Esophagus muscularis mucosa (tissue), 4 donors: Measurements from ENCODE around the gene SORBS1.

Experiments
- EP300 ChIP-seq: sonication (generic); formaldehyde crosslinking; IDR thresholded peaks from one replicate; pipeline ENCODE4 v1.6.1; 2017; ENCODE audit warnings: antibody characterized with exemption
- POLR2A ChIP-seq: fragments of 450-650 bp; IDR thresholded peaks from one replicate; pipeline ENCODE4 v1.6.1; 2017; ENCODE audit warnings: antibody characterized with exemption, moderate library complexity, mild to moderate bottlenecking, low read depth
- POLR2AphosphoS5 ChIP-seq, 2 donors: sonication (generic); formaldehyde crosslinking; IDR thresholded peaks; one replicate each; pipeline ENCODE4 v1.6.1; 2017; ENCODE audit warnings: antibody characterized with exemption in 2 of 2
- TF ChIP-seq, protein P1 (sequence below), 3 experiments: fragments of 200-600 bp in 2 of 3; fragments of 450-650 bp in 1 of 3; sonication (generic) in 2 of 3; IDR thresholded peaks; one replicate each; pipeline ENCODE4 v1.5.1; 2017 to 2019; ENCODE audit warnings: antibody characterized with exemption in 3 of 3, mild to moderate bottlenecking in 2 of 3, moderate library complexity in 1 of 3

DNA sequence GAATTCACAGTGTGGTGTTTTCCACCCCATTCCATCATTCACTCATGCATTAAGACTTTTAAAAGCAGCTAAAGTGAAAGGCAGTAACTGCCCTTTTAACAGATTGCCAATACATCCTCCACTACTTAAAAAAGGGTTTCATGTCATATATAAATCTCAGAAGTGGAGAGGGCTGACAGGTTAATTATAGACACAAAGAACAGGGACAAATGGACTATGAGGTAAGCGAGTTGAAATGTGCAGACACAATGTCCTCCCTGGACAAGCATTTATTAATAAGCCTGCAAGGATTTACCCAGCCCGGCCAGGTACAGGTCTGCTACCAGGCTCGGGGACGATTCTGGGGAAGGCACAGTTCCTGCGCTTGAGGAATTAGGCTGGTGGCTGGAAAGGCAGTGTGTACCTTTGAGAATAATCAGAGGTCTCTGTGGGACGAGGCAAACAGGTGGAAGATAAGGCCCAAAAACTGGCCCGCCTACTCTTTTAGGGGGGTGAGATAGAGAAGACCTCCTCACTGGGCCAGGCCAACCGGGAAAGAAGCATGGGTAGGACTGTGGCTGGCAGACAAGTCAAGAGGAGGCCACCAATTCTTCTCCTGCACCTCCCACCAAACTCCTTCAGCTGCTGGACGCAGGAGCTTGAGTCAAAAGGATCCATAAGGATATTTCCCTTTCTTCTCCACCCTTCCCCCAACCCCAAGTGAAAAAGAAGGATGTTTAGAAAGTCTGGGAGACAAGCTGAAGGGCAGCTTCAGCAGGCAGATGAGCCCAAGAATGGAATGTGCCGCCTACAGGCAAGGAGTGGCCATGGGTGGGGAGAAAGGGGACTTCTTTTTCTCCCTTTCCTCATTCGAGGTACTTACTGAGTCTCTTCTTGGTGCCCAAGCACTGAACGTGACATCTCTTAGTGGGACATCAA, 271.9 kb downstream of the SORBS1 start:
- TF ChIP-seq, protein P1, sequence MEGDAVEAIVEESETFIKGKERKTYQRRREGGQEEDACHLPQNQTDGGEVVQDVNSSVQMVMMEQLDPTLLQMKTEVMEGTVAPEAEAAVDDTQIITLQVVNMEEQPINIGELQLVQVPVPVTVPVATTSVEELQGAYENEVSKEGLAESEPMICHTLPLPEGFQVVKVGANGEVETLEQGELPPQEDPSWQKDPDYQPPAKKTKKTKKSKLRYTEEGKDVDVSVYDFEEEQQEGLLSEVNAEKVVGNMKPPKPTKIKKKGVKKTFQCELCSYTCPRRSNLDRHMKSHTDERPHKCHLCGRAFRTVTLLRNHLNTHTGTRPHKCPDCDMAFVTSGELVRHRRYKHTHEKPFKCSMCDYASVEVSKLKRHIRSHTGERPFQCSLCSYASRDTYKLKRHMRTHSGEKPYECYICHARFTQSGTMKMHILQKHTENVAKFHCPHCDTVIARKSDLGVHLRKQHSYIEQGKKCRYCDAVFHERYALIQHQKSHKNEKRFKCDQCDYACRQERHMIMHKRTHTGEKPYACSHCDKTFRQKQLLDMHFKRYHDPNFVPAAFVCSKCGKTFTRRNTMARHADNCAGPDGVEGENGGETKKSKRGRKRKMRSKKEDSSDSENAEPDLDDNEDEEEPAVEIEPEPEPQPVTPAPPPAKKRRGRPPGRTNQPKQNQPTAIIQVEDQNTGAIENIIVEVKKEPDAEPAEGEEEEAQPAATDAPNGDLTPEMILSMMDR (IDR thresholded peaks at IDR 0.05), result peak in 1 of 3 experiments; percentile 26
- peak in 1 of 2 donors; percentile 12 for TF ChIP-seq POLR2AphosphoS5 (IDR thresholded peaks at IDR 0.05)
- TF ChIP-seq EP300, result no peak
- no peak for TF ChIP-seq POLR2A
